PC-9 (cell line): Measurements from ENCODE around the gene ITGB4.

Source experiments
- CTCF ChIP-seq: fragments of 200-600 bp; sonication (generic); conservative IDR thresholded peaks from 2 replicates; pipeline ENCODE4 v1.6.1; 2017; ENCODE audit warnings: mixed run types, antibody characterized with exemption, mild to moderate bottlenecking, moderate library complexity
- EZH2 ChIP-seq: fragments of 200-600 bp; sonication (generic); IDR thresholded peaks from 2 replicates; pipeline ENCODE4 v1.8.0; 2017; ENCODE audit warnings: antibody characterized with exemption, low read depth

- no peak for TF ChIP-seq CTCF
- no peak for TF ChIP-seq EZH2
Observed at GRCh38 chr17:75779250-75779986, 58.2 kb downstream of the ITGB4 start.
